Ramos (cell line): ENCODE data around the gene PPIL6.
"Not testable (repeated sequence)": the region's sequence is repeated elsewhere in the genome, so short reads cannot be mapped to it uniquely, and the experiment has no call there.

ENCODE experiments used
- in situ Hi-C: fragments of 300-500 bp; cut with MboI; formaldehyde crosslinking; loops from one replicate; pipeline ENCODE4 v1.14.3; 2022; ENCODE audit warnings: low sequenced_read_pairs; ENCODE audit not compliant: unreplicated experiment

Gene PPIL6

GRCh38 chr6:109370336-109370735, 70.1 kb downstream of the PPIL6 start:
- in situ Hi-C loops = no loop called here

- in situ Hi-C loops = no loop called here
These were observed 70.7 kb downstream of the PPIL6 start for GRCh38 chr6:109369728-109370127.

DNA sequence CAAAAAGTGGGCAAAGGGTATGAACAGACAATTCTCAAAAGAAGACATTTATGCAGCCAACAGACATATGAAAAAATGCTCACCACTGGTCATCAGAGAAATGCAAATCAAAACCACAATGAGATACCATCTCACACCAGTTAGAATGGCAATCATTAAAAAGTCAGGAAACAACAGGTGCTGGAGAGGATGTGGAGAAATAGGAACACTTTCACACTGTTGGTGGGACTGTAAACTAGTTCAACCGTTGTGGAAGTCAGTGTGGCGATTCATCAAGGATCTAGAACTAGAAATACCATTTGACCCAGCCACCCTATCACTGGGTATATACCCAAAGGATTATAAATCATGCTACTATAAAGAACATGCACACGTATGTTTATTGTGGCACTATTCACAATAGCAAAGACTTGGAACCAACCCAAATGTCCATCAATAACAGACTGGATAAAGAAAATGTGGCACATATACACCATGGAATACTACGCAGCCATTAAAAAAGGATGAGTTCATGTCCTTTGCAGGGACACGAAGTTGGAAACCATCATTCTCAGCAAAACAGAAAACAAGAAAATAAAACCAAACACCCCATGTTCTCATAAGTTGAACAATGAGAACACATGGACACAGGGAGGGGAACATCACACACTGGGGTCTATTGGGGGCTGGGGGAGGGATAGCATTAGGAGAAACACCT, 75.9 kb downstream of the PPIL6 start:
- in situ Hi-C loops = not testable (repeated sequence)

- in situ Hi-C loops = no loop called here
These were observed 76.7 kb downstream of the PPIL6 start for GRCh38 chr6:109363753-109364152.

GRCh38 chr6:109362102-109362884, 78.1 kb downstream of the PPIL6 start:
- in situ Hi-C loops = no loop called here

GRCh38 chr6:109360791-109361190, 79.6 kb downstream of the PPIL6 start:
- in situ Hi-C loops = no loop called here

DNA sequence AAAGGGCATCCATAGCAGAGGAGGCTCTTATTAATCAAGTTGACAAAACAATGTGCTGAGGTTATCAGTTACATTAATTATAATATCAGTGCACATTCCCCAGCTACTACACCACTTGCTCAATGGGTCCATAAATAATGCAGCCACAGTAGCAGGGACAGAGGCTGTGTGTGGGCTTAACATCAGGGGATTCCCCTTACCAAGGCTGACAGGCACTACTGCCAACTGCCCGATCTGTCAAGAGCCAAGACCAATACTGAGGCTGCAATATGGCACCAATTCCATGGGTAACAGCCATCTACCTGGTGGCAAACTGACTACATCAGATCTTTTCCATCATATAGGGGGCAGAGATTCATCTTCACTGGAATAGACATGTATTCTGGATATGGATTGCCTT, 80.1 kb downstream of the PPIL6 start:
- in situ Hi-C loops = no loop called here

DNA sequence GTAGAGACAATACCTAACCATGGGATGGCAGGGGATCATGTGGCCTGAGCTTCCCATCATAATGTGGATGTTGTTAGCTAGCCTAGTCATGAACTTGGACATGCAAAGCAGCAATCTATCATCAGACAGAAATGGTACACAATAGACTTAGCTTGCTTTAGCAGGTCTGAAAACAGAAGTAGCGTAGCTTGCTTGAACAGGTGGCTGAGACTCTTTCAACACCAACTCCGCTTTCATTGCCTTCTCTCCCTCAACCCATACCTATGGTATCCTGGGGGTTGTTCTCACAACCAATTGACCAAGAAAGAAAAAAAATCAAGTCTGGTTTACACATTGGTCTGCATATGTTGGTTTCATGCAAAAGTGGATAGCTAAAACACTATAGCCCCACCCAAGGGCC, 81.2 kb downstream of the PPIL6 start:
- in situ Hi-C loops = no loop called here

- in situ Hi-C loops = no loop called here
These were observed 82.2 kb downstream of the PPIL6 start for GRCh38 chr6:109358204-109358603.

GRCh38 chr6:109356237-109356636, 84.2 kb downstream of the PPIL6 start:
- in situ Hi-C loops = no loop called here

DNA sequence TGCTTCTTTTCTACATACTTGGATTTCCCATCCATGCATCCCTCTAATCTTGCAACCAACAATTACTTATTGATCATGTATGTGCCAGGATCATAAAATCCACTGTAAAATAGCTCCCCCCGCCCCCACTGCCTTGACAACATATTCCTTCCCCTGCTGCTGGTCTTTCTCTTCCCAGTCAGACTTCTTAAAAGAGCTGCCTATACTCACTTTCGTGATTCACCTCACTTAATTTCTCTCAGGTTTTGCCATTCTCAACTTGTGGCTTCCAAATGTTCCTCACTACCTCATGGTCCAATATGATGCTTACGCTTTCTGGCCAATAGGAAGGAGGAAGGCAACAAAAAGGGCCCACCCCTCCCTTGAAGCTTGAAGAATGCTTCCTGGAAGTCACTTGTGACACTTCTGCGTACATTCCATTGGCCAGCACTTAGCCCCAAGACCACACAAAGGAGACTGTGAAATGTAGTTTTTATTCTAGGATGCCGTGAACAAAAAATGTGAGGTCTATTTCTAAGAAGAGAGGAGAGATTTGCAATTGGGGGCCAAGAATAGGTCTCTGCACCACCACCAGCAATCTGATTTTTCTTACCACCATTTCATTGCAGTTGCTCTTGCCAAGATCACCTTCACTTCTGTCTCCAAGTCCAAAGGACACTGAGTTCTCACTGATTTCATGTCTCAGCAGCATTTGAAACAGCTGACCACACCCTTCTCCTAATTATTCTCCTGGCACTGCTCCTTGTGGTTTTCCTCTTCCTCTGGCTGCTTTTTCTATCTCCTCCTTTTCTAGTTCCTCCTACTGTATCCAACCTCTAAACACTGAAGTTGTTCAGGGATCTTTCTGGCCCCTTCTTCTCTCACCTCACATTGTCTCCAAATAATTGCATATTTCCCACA, 88.9 kb downstream of the PPIL6 start:
- in situ Hi-C loops = no loop called here

- in situ Hi-C loops = no loop called here
These were observed 90.9 kb downstream of the PPIL6 start for GRCh38 chr6:109349419-109349987.

GRCh38 chr6:109348226-109348625, 92.2 kb downstream of the PPIL6 start:
- in situ Hi-C loops = no loop called here

GRCh38 chr6:109347779-109348178, 92.6 kb downstream of the PPIL6 start:
- in situ Hi-C loops = no loop called here

- in situ Hi-C loops = no loop called here
These were observed 94.4 kb downstream of the PPIL6 start for GRCh38 chr6:109345986-109346385.

DNA sequence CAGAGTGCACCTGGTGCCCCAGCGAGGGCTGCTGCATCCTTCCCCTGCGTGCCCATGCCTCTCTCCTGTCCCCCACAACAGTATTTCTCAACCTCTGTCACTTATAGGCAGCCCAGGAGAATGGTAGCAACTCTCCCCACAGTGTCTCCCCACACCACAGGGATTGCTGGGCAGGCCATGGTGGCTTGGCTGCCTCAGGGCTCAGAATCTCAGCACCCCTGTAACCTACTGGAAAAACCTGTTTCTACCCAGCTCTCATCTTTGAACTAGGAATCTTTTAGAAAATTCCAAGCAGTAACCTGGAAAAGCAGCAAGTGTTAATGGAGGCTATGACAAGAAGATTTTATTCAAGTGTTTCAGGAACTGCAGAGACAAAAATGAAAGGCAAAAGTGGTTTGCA, 96.2 kb downstream of the PPIL6 start:
- in situ Hi-C loops = no loop called here

GRCh38 chr6:109343518-109343917, 96.9 kb downstream of the PPIL6 start:
- in situ Hi-C loops = no loop called here

GRCh38 chr6:109342911-109343310, 97.5 kb downstream of the PPIL6 start:
- in situ Hi-C loops = no loop called here

GRCh38 chr6:109342506-109342905, 97.9 kb downstream of the PPIL6 start:
- in situ Hi-C loops = no loop called here

GRCh38 chr6:109340811-109341210, 99.6 kb downstream of the PPIL6 start:
- in situ Hi-C loops = no loop called here
